Heart left ventricle (tissue), 16 donors: ENCODE measurements around the gene LRP10. TPM values are rescaled to one million over a fixed set of nuclear protein-coding genes. Genes with fewer than 3 reads are reported as not detected.

Experiments used
- ATAC-seq, 4 donors: fragments of 200-7000 bp; cut with Tn5 transposase; one replicate each; pipeline ENCODE4 v1.9.1; 2020 to 2022; ENCODE audit warnings: moderate library complexity in 4 of 4, mild to moderate bottlenecking in 3 of 4, moderate number of reproducible peaks in 1 of 4
- DNase-seq, 5 donors: peaks; one replicate each; pipeline ENCODE4 v3.0.0-alpha.2; 2020
- H3K27ac ChIP-seq, 12 donors: fragments of 200-600 bp; sonication (generic) in 4 of 12; one replicate each; pipeline versions ENCODE4 v1.5.0 to v1.8.0; 2016 to 2022; ENCODE audit warnings: mild to moderate bottlenecking in 2 of 12
- H3K27me3 ChIP-seq, 9 donors: fragments of 200-600 bp; sonication (generic) in 2 of 9; one replicate each; pipeline versions ENCODE4 v1.5.1 to v1.8.0; 2016 to 2022; ENCODE audit warnings: mild to moderate bottlenecking in 3 of 9
- H3K36me3 ChIP-seq, 9 donors: fragments of 200-600 bp; sonication (generic) in 2 of 9; one replicate each; pipeline versions ENCODE4 v1.5.0 to v1.8.0; 2018 to 2022; ENCODE audit warnings: mild to moderate bottlenecking in 2 of 9
- H3K4me1 ChIP-seq, 12 donors: fragments of 200-600 bp; sonication (generic) in 4 of 12; one replicate each; pipeline versions ENCODE4 v1.5.0 to v1.8.0; 2016 to 2022; ENCODE audit warnings: mild to moderate bottlenecking in 3 of 12
- H3K4me3 ChIP-seq, 12 donors: fragments of 200-600 bp; sonication (generic) in 4 of 12; one replicate each; pipeline versions ENCODE4 v1.5.0 to v1.8.0; 2017 to 2022; ENCODE audit warnings: mild to moderate bottlenecking in 9 of 12, moderate library complexity in 4 of 12
- H3K9me3 ChIP-seq, 12 donors: fragments of 200-600 bp; sonication (generic) in 4 of 12; one replicate each; pipeline versions ENCODE4 v1.5.0 to v1.8.0; 2016 to 2022; ENCODE audit warnings: mild to moderate bottlenecking in 1 of 12
- POLR2A ChIP-seq, 2 donors: fragments of 450-650 bp; IDR thresholded peaks; one replicate each; pipeline ENCODE4 v1.6.1; 2017; ENCODE audit warnings: antibody characterized with exemption in 2 of 2, mild to moderate bottlenecking in 2 of 2, moderate library complexity in 2 of 2
- WGBS, 4 donors: extraction: QIAGEN DNeasy Blood & Tissue Kit in 2 of 4; methylation state at CpG; one replicate each; pipeline versions ENCODE4 v1.1.5 to v1.1.7; 2013 to 2018; 5-methylcytosine and 5-hydroxymethylcytosine counted together
- intact Hi-C, 10 donors: fragments of 100-400 bp; cut with DNase I; formaldehyde crosslinking; loops; one replicate each; pipeline versions ENCODE4 v1.11.1 to v1.14.2; 2022
- polyA plus RNA-seq, 2 donors: library from polyadenylated mRNA; stranded (reverse); fragments of 200-250 nt; gene quantifications; one replicate each; pipeline ENCODE4 v1.2.3, GENCODE V29; 2013
- total RNA-seq, 9 donors: library from RNA; depleted of rRNA in 2 of 9; stranded (reverse); fragments of >200 nt in 2 of 9; fragmentation: NEBNext Ultra II Directional in 3 of 9; extraction: Animal tissue kit (Norgen Biotek cat#: 25700) in 3 of 9; gene quantifications; one replicate each; pipeline versions ENCODE4 v1.1.0 to v1.2.4, GENCODE V29; 2016 to 2023
- TF ChIP-seq, protein P1 (sequence below), 12 donors: fragments of 200-600 bp; sonication (generic) in 4 of 12; IDR thresholded peaks; one replicate each; pipeline versions ENCODE4 v1.5.0 to v1.8.0; 2018 to 2022; ENCODE audit warnings: antibody characterized with exemption in 12 of 12, mild to moderate bottlenecking in 5 of 12
- donor health status: ischemic (EF 13 %, LVEDD 7.1; RV severe dilation, severe dysfunction).
- donor health status: healthy with polysubstance abuse.
- donor health status: DM: no; HTN: yes; CAD: no.
- donor health status: DM: no; HTN: no; CAD: no.
- donor health status: ischemic (EF 25% LVEDD 6.9; RV normal size, moderate dysfunction).
- donor health status: ischemic (EF 25% LVEDD 5.7; RV mildly dilated, moderate dysfunction).
- donor health status: healthy.
- donor health status: DM: yes; HTN: yes; CAD: no.
- donor health status: ischemic (EF 35%, LVEDD 5.7; RV mildly dilated, moderate dysfunction).
- donor health status: nonischemic (EF 11% LVEDD 7.7; RV severe dilation, severe dysfunction).
- donor health status: DM: yes; HTN: yes; CAD: no.
- donor health status: PGD.
- donor health status: ischemic (EF 29% LVEDD 5.4; RV normal size, mild dysfunction).
- donor health status: nonischemic (EF 23%, LVEDD 6.1; RV moderate dilation, normal function).

Gene LRP10
- total and polyA plus RNA-seq, 11 donors, result 11.0 to 128 (median 64.5) TPM

DNA sequence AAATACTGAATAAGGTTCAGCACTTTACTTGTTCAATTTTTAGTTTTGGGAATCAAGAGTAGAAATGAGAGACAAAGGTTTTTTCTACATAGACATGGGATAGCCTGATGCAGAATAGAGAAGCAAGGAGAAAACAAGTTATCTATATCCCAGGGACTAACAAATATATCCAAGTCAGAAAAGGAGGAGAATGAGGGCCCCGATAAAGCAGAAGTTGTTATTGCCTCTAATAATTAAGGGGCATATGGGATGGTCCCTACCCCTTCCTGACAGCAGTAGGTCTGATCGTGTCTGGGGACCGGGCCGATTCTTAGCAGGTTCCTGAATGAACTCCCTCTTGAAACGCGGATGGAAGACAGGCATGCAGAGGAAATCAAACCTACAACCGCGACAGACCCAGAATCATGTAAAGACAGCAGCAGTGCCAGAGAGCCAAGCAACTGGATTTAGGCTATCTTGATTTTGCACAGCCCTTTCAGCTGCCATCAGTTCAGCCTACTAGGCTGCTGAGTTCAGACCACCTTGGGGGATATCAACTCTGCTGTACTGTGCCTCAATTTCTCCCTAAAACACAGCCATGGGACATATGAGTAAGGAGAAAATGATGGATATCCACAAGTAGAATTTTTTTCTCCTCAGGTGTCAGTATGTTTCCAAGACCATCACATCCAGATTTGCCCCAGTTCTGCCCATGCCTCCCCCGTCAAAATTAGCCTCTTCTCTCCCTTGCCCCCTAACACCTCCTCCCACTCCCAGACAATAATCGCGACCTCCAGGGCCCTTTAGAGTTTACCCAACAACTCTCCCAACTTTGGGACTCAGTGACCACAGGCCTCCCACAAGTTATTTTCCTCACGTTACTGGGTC lies 56.9 kb downstream of the LRP10 start:
- Histone ChIP-seq H3K36me3 (peaks cover 0 to 40% (median 34%) of the 10 kb centered on the region in 9 donors), H3K27ac (peak overlapping the region in 11 of 12 donors; percentile 74 to 94 (median 82)), H3K4me3 (peak overlapping the region; percentile 74 to 97 (median 84)), H3K9me3 (no peaks in the 10 kb centered on the region), H3K27me3 (no peaks in the 10 kb centered on the region), H3K4me1 (peaks cover 0 to 22% (median 13%) of the 10 kb centered on the region in 12 donors)
- intact Hi-C loops, result loop anchor here in 3 of 10 donors (1.0 to 5.0 kb wide), 3 partner anchors 9 to 56 kb away; partner anchors contain the start of genes RBM23 (in 2 of the 3), AJUBA (in 1 of the 3) and LRP10 (in 1 of the 3)
- WGBS, 4 donors, result 9 to 16% (median 11%) methylated on average over 12 of the region's 12 CpGs
- no peak for TF ChIP-seq POLR2A (IDR thresholded peaks at IDR 0.05)
- ATAC-seq, result no peak
- DNase-seq, result no peak

DNA sequence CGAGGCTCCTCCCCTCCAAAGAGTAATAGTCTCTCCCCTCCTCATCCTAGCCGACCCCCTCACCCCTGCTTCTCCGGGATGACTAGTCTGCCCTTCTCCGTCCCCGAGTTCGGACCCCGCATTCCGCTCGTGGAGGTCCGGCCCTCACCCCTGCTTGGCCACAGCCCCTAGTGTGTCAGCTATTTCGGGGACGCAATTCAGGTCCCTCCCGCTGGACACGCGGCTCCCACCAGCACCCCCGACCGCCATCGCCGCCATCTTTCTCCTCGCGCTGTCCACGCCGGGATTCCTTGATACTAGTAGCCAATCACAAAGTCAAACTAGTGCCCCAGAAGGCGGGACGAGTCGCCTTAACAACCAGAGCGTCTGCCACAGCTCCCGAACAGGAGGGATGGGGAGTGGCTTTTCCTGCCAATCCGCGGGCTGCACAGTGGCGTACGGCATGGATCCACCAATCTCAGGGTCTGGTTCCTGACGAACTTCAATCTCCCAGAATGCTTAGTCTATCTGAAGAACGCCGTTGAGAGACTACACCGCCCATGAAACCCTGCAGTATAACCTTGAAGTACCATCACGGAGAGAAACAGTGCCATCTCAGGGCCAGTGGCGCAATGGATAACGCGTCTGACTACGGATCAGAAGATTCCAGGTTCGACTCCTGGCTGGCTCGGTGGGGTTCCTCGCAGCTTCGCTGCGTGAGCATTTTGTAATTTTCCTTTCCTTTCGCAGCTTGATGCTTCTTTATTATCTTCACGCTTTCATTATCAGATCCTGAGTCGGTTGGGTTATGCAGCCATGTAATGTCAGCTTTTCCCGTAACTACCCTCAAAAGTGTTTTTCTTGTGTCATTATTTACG lies 57.8 kb downstream of the LRP10 start, which contains the start of gene PRMT5:
TSS of gene PRMT5 (minus strand) at position 273 of the 857 bp plus-strand sequence. CDS start at position 258, 15 bp downstream.
- intact Hi-C loops, result loop anchor here in 3 of 10 donors (1.0 to 5.0 kb wide), 3 partner anchors 10 to 57 kb away; partner anchors contain the start of genes RBM23 (in 2 of the 3), AJUBA (in 1 of the 3) and LRP10 (in 1 of the 3)
- TF ChIP-seq POLR2A (IDR thresholded peaks at IDR 0.05), result peak in 1 of 2 donors; percentile 78
- TF ChIP-seq, protein P1, sequence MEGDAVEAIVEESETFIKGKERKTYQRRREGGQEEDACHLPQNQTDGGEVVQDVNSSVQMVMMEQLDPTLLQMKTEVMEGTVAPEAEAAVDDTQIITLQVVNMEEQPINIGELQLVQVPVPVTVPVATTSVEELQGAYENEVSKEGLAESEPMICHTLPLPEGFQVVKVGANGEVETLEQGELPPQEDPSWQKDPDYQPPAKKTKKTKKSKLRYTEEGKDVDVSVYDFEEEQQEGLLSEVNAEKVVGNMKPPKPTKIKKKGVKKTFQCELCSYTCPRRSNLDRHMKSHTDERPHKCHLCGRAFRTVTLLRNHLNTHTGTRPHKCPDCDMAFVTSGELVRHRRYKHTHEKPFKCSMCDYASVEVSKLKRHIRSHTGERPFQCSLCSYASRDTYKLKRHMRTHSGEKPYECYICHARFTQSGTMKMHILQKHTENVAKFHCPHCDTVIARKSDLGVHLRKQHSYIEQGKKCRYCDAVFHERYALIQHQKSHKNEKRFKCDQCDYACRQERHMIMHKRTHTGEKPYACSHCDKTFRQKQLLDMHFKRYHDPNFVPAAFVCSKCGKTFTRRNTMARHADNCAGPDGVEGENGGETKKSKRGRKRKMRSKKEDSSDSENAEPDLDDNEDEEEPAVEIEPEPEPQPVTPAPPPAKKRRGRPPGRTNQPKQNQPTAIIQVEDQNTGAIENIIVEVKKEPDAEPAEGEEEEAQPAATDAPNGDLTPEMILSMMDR (IDR thresholded peaks at IDR 0.05), result no peak

DNA sequence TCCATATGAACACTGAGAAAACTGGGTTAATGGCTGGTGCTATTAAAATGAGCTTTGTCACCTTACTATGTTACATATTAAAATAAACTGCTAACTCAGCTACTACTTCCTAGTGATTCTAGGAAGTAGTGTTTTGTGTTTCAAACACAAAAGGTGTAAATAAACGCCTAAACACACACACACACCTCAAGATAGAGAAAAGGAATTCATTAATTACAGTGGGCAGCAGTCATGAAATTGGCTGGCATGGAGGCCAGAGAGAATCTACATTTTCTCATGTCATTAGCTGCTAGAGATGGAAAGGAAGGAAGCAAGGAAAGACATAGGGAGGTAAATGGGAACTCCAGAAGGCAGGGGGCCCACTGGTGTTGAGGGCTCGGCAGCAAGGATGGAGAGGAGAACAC lies 58.4 kb downstream of the LRP10 start:
- no peaks in the 10 kb centered on the region for H3K27me3 ChIP-seq
- no peak for DNase-seq
- no peak for TF ChIP-seq POLR2A (IDR thresholded peaks at IDR 0.05)
- TF ChIP-seq, protein P1 (IDR thresholded peaks at IDR 0.05), result no peak
- peak overlapping the region; percentile 22 to 97 (median 82) for H3K4me3 ChIP-seq
- H3K36me3 ChIP-seq, result peaks cover 0 to 29% (median 19%) of the 10 kb centered on the region in 9 donors
- H3K9me3 ChIP-seq, result no peaks in the 10 kb centered on the region
- peak in 3 of 4 donors; percentile 1 to 10 (median 1) for ATAC-seq
- intact Hi-C loops, result loop anchor here in 5 of 10 donors (1.0 to 5.0 kb wide), 5 partner anchors 11 to 58 kb away; partner anchors contain the start of genes AJUBA (in 2 of the 5), RBM23 (in 2 of the 5) and LRP10 (in 1 of the 5)
- 1 to 8% (median 3%) methylated on average over 2 of the region's 2 CpGs for WGBS, 4 donors
- peaks cover 0 to 22% (median 13%) of the 10 kb centered on the region in 12 donors for H3K4me1 ChIP-seq
- peak overlapping the region; percentile 17 to 94 (median 76) for H3K27ac ChIP-seq

More for the DNA sequence above, 57.8 kb downstream of the LRP10 start, which contains the start of gene PRMT5:
- peaks cover 0 to 31% (median 25%) of the 10 kb centered on the region in 9 donors for H3K36me3 ChIP-seq
- peak within 1 kb of the TSS; percentile 74 to 97 (median 84) for H3K4me3 ChIP-seq
- DNase-seq (peak; percentile 98 to 100 (median 99)), ATAC-seq (peak; percentile 97 to 99 (median 98))
- H3K27ac ChIP-seq, result peak within 1 kb of the TSS; percentile 51 to 94 (median 83)
- 0 to 1% (median 0%) methylated on average over 39 to 51 of the region's 51 CpGs for WGBS, 4 donors
- no peaks in the 10 kb centered on the region for H3K9me3 ChIP-seq
- H3K27me3 ChIP-seq, result no peaks in the 10 kb centered on the region
- H3K4me1 ChIP-seq, result peaks cover 0 to 22% (median 13%) of the 10 kb centered on the region in 12 donors

Other genes starting within 250 kb of the LRP10 start
- under 1 TPM in 1 of 9 donors, not detected in 8; 0.06 TPM for gene OR6J1, start 227.4 kb upstream of the LRP10 start, total RNA-seq
- not detected for gene OR6J1, start 227.4 kb upstream of the LRP10 start, polyA plus RNA-seq
- gene OXA1L, start 105.1 kb upstream of the LRP10 start, total RNA-seq, result 100 to 1,000 TPM in 7 of 9 donors, 10 to 100 TPM in 2; 91.5 to 205 (median 143) TPM
- gene OXA1L, start 105.1 kb upstream of the LRP10 start, polyA plus RNA-seq, result 100 to 1,000 TPM; 139 to 162 TPM
- 10 to 100 TPM in 2 of 9 donors, 1 to 10 TPM in 7; 1.8 to 28.0 (median 3.8) TPM for gene SLC7A7, start 56.3 kb upstream of the LRP10 start, total RNA-seq
- 1 to 10 TPM; 1.3 to 4.0 TPM for gene SLC7A7, start 56.3 kb upstream of the LRP10 start, polyA plus RNA-seq
- gene MRPL52, start 41.9 kb upstream of the LRP10 start, total RNA-seq, result 100 to 1,000 TPM in 5 of 9 donors, 10 to 100 TPM in 4; 80.4 to 185 (median 107) TPM
- 100 to 1,000 TPM in 1 of 2 donors, 10 to 100 TPM in 1; 83.4 to 177 TPM for gene MRPL52, start 41.9 kb upstream of the LRP10 start, polyA plus RNA-seq
- gene MMP14, start 35.2 kb upstream of the LRP10 start, total RNA-seq, result 10 to 100 TPM; 14.0 to 90.6 (median 24.8) TPM
- gene MMP14, start 35.2 kb upstream of the LRP10 start, polyA plus RNA-seq, result 10 to 100 TPM; 18.9 to 25.7 TPM
- gene REM2, start 11.5 kb downstream of the LRP10 start, total RNA-seq, result under 1 TPM in 1 of 9 donors, not detected in 8; 0.21 TPM
- gene REM2, start 11.5 kb downstream of the LRP10 start, polyA plus RNA-seq, result under 1 TPM in 1 of 2 donors, not detected in 1; 0.06 TPM
- gene RBM23, start 47.4 kb downstream of the LRP10 start, total RNA-seq, result 10 to 100 TPM; 35.4 to 45.0 (median 41.6) TPM
- 10 to 100 TPM; 14.8 to 52.7 TPM for gene RBM23, start 47.4 kb downstream of the LRP10 start, polyA plus RNA-seq
- 10 to 100 TPM; 37.2 to 60.2 (median 48.8) TPM for gene PRMT5, start 57.6 kb downstream of the LRP10 start, total RNA-seq
- gene PRMT5, start 57.6 kb downstream of the LRP10 start, polyA plus RNA-seq, result 100 to 1,000 TPM in 1 of 2 donors, 10 to 100 TPM in 1; 10.4 to 101 TPM
- gene HAUS4, start 85.3 kb downstream of the LRP10 start, total RNA-seq, result 10 to 100 TPM; 14.0 to 42.1 (median 19.6) TPM
- gene HAUS4, start 85.3 kb downstream of the LRP10 start, polyA plus RNA-seq, result 10 to 100 TPM; 13.0 to 21.7 TPM
- gene AJUBA, start 110.8 kb downstream of the LRP10 start, total RNA-seq, result 10 to 100 TPM in 5 of 9 donors, 1 to 10 TPM in 4; 5.6 to 18.0 (median 13.0) TPM
- 1 to 10 TPM; 6.4 to 9.9 TPM for gene AJUBA, start 110.8 kb downstream of the LRP10 start, polyA plus RNA-seq
- gene C14orf93, start 138.4 kb downstream of the LRP10 start, total RNA-seq, result 1 to 10 TPM; 3.8 to 7.6 (median 5.5) TPM
- gene C14orf93, start 138.4 kb downstream of the LRP10 start, polyA plus RNA-seq, result 1 to 10 TPM; 3.4 to 4.0 TPM
- gene PSMB5, start 163.2 kb downstream of the LRP10 start, total RNA-seq, result 100 to 1,000 TPM; 113 to 186 (median 122) TPM
- 100 to 1,000 TPM in 1 of 2 donors, 10 to 100 TPM in 1; 75.7 to 233 TPM for gene PSMB5, start 163.2 kb downstream of the LRP10 start, polyA plus RNA-seq
- gene PSMB11, start 170.5 kb downstream of the LRP10 start, total RNA-seq, result not detected
- gene PSMB11, start 170.5 kb downstream of the LRP10 start, polyA plus RNA-seq, result not detected
- gene CDH24, start 185.8 kb downstream of the LRP10 start, total RNA-seq, result 1 to 10 TPM in 8 of 9 donors, under 1 TPM in 1; 0.72 to 3.3 (median 1.9) TPM
- gene CDH24, start 185.8 kb downstream of the LRP10 start, polyA plus RNA-seq, result 1 to 10 TPM; 1.6 to 2.8 TPM
- 10 to 100 TPM; 42.0 to 91.2 (median 65.6) TPM for gene ACIN1, start 223.4 kb downstream of the LRP10 start, total RNA-seq
- 10 to 100 TPM; 46.2 to 71.5 TPM for gene ACIN1, start 223.4 kb downstream of the LRP10 start, polyA plus RNA-seq
- gene C14orf119, start 223.8 kb downstream of the LRP10 start, total RNA-seq, result 10 to 100 TPM; 15.3 to 35.9 (median 29.6) TPM
- gene C14orf119, start 223.8 kb downstream of the LRP10 start, polyA plus RNA-seq, result 10 to 100 TPM in 1 of 2 donors, 1 to 10 TPM in 1; 8.1 to 47.7 TPM
- gene CIROP, start 233.2 kb downstream of the LRP10 start, total RNA-seq, result not detected
- not detected for gene CIROP, start 233.2 kb downstream of the LRP10 start, polyA plus RNA-seq
- gene CEBPE, start 247.5 kb downstream of the LRP10 start, total RNA-seq, result under 1 TPM in 3 of 9 donors, not detected in 6; 0.18 to 0.32 (median 0.24) TPM
- not detected for gene CEBPE, start 247.5 kb downstream of the LRP10 start, polyA plus RNA-seq